GM12878 (cell line): Measurements from ENCODE around the gene ATXN3. TPM values are rescaled to one million over a fixed set of nuclear protein-coding genes. Genes with fewer than 3 reads are reported as not detected.
A peak's percentile ranks its signal among the peaks of the same experiment; 100 is the strongest.

ENCODE experiments used
- BCL11A ChIP-seq: IDR thresholded peaks from 2 replicates; pipeline ENCODE4 v1.6.1; 2011; ENCODE audit warnings: low read depth, low read length
- CBX5 ChIP-seq: sonication (generic); IDR thresholded peaks from 2 replicates; pipeline ENCODE4 v1.6.1; 2016; ENCODE audit warnings: low read depth, moderate library complexity, mild to moderate bottlenecking, inconsistent platforms
- CHD2 ChIP-seq: IDR thresholded peaks from 2 replicates; pipeline ENCODE4 v1.6.1; 2011; ENCODE audit warnings: low read depth, low read length, improper control_type of control experiment, borderline replicate concordance
- CREB1 ChIP-seq: IDR thresholded peaks from 2 replicates; pipeline ENCODE4 v1.6.1; 2012; ENCODE audit warnings: low read depth, mild to moderate bottlenecking, inconsistent platforms
- E2F8 ChIP-seq: fragments of 450-650 bp; IDR thresholded peaks from 2 replicates; pipeline ENCODE4 v1.6.1; 2018; ENCODE audit warnings: mild to moderate bottlenecking, low read depth, moderate library complexity; ENCODE audit not compliant: partially characterized antibody
- ESRRA ChIP-seq: IDR thresholded peaks from 2 replicates; pipeline ENCODE4 v1.6.1; 2012; ENCODE audit warnings: mild to moderate bottlenecking, low read length, improper control_type of control experiment
- IRF4 ChIP-seq: IDR thresholded peaks from 2 replicates; pipeline ENCODE4 v1.6.1; 2011; ENCODE audit warnings: low read depth, low read length
- JUNB ChIP-seq: IDR thresholded peaks from 2 replicates; pipeline ENCODE4 v1.6.1; 2016; ENCODE audit warnings: antibody characterized with exemption, mild to moderate bottlenecking
- MAX ChIP-seq: IDR thresholded peaks from 2 replicates; pipeline ENCODE4 v1.6.1; 2012; ENCODE audit warnings: low read depth, low read length, improper control_type of control experiment
- MEF2A ChIP-seq: IDR thresholded peaks from 2 replicates; pipeline ENCODE4 v1.6.1; 2011; ENCODE audit warnings: low read depth, mild to moderate bottlenecking, low read length, moderate library complexity; ENCODE audit not compliant: insufficient read depth
- MEF2B ChIP-seq: fragments of 450-650 bp; IDR thresholded peaks from 2 replicates; pipeline ENCODE4 v1.6.1; 2018; ENCODE audit warnings: mild to moderate bottlenecking, moderate library complexity; ENCODE audit not compliant: partially characterized antibody, poor library complexity, severe bottlenecking
- NFYA ChIP-seq: IDR thresholded peaks from 2 replicates; pipeline ENCODE4 v1.6.1; 2011; ENCODE audit warnings: low read depth, mild to moderate bottlenecking, low read length, improper control_type of control experiment, borderline replicate concordance
- NR2C1 ChIP-seq: fragments of 450-650 bp; IDR thresholded peaks from 2 replicates; pipeline ENCODE4 v1.6.1; 2017; ENCODE audit warnings: antibody characterized with exemption, mild to moderate bottlenecking, moderate library complexity
- PAX5 ChIP-seq: IDR thresholded peaks from 2 replicates; pipeline ENCODE4 v1.6.1; 2011; ENCODE audit warnings: low read depth, low read length, borderline replicate concordance
- PKNOX1 ChIP-seq: fragments of 450-650 bp; IDR thresholded peaks from 2 replicates; pipeline ENCODE4 v1.6.1; 2016; ENCODE audit warnings: mild to moderate bottlenecking
- RBBP5 ChIP-seq: fragments of 200-600 bp; sonication (generic); conservative IDR thresholded peaks from 2 replicates; pipeline ENCODE4 v1.6.1; 2016
- SMAD5 ChIP-seq: IDR thresholded peaks from 2 replicates; pipeline ENCODE4 v1.6.1; 2016; ENCODE audit warnings: antibody characterized with exemption, low read depth
- SMARCA5 ChIP-seq: fragments of 450-650 bp; IDR thresholded peaks from 2 replicates; pipeline ENCODE4 v1.6.1; 2017; ENCODE audit warnings: mild to moderate bottlenecking
- SPI1 ChIP-seq: IDR thresholded peaks from 2 replicates; pipeline ENCODE4 v1.6.1; 2011; ENCODE audit warnings: low read depth, mild to moderate bottlenecking, low read length, moderate library complexity, borderline replicate concordance; ENCODE audit not compliant: insufficient read depth
- STAT3 ChIP-seq: IDR thresholded peaks from 2 replicates; pipeline ENCODE4 v1.6.1; 2011; ENCODE audit warnings: low read depth, low read length, improper control_type of control experiment
- SUPT20H ChIP-seq: IDR thresholded peaks from 2 replicates; pipeline ENCODE4 v1.6.1; 2011; ENCODE audit warnings: low read depth, mild to moderate bottlenecking, low read length, moderate library complexity, borderline replicate concordance; ENCODE audit not compliant: control insufficient read depth
- TCF7 ChIP-seq: IDR thresholded peaks from 2 replicates; pipeline ENCODE4 v1.6.1; 2014; ENCODE audit warnings: antibody characterized with exemption, borderline replicate concordance
- ZNF207 ChIP-seq: fragments of 450-650 bp; IDR thresholded peaks from 2 replicates; pipeline ENCODE4 v1.6.1; 2014; ENCODE audit warnings: antibody characterized with exemption, mild to moderate bottlenecking, borderline replicate concordance
- ZNF384 ChIP-seq: IDR thresholded peaks from 2 replicates; pipeline ENCODE4 v1.6.1; 2012; ENCODE audit warnings: low read depth, mild to moderate bottlenecking, low read length, improper control_type of control experiment, borderline replicate concordance
- polyA plus RNA-seq, 11 experiments: library from polyadenylated mRNA; depleted of rRNA in 4 of 11; unstranded in 6 of 11; stranded (reverse) in 5 of 11; fragments of >200 nt; fragmentation: Nextera tagmentation in 4 of 11; fragmentation: Illumina TruSeq in 1 of 11; extraction: Ambion mirVana in 4 of 11; extraction: Trizol in 1 of 11; gene quantifications; 1 replicate in 1 of 11; 2 replicates in 10 of 11; pipeline versions ENCODE4 v1.2.1 to v1.2.3, GENCODE V29; 2011 to 2016; ENCODE audit warnings: inconsistent platforms in 2 of 11, missing spikeins in 2 of 11, low read depth in 1 of 11
- total RNA-seq, 4 experiments: library from RNA; depleted of rRNA in 3 of 4; stranded (reverse); fragments of >200 nt in 3 of 4; fragmentation: Illumina TruSeq in 1 of 4; extraction: Trizol in 1 of 4; gene quantifications; 2 replicates each; pipeline versions ENCODE4 v1.2.1 to v1.2.3, GENCODE V29; 2013 to 2021
- TF ChIP-seq, protein P1 (sequence below): fragments of 450-650 bp; IDR thresholded peaks from 2 replicates; pipeline ENCODE4 v1.6.1; 2018; ENCODE audit warnings: borderline replicate concordance, mild to moderate bottlenecking; ENCODE audit not compliant: partially characterized antibody

ATXN3 gene
- total and polyA plus RNA-seq, 10 of the 15 experiments (the other 5 are each of a cell fraction or from before 2014, with no cell fraction given), result 15.1 to 27.3 (median 19.2) TPM

DNA sequence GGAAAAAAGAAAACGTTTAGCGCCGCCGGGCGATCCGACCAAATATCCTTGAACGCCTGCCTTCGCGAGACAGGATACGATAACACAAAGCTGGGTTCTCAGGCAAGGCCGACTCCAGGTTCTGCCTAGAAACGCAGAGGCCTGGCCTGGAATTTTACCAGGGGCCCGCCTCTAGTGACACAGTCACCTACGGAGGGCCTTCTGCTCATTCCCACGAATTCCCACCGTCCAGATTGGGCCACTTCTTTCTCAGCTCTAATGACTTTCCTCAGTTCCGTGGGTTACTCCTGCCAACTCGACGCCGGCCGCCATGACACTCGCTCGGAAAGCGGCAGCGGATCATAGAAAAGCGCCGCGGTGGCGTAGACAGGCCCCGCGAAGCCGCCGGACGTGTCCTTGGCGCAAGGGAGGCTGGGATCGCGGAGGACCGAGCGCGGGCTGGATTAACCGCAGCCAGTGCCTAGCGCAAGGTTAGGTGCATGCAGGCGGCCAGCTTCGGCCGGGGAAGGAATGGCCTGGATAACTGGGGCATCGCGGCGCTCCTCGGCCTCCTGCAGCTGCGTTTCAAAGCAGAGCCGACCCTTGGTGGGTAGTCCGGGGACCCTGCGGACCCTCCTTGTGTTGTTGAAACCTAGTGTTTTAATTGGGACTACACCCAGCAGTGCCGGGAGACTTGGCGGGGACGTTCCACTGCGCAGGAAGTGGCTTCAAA, 66.5 kb downstream of the ATXN3 start, which contains the start of gene TRIP11 (continued):
- no peak; the same call in 1 of the 2 replicates for TF ChIP-seq MAX
- TF ChIP-seq NR2C1, result peak; percentile 47; the same call in 1 of the 2 replicates
- no peak for TF ChIP-seq BCL11A
- TF ChIP-seq TCF7, result no peak
- no peak for TF ChIP-seq SUPT20H
- peak; percentile 27 for TF ChIP-seq E2F8
- TF ChIP-seq SMARCA5, result peak; percentile 75; the same call in 1 of the 2 replicates
- peak; percentile 92 for TF ChIP-seq SMAD5
- TF ChIP-seq MEF2B, result peak; percentile 30
- TF ChIP-seq ESRRA, result peak; percentile 77; the same call in 1 of the 2 replicates
- peak; percentile 90; the same call in 1 of the 2 replicates for TF ChIP-seq ZNF207
- no peak for TF ChIP-seq JUNB
- no peak for TF ChIP-seq MEF2A
- TF ChIP-seq CHD2, result peak; percentile 65
- TF ChIP-seq CREB1, result peak; percentile 92
- no peak for TF ChIP-seq RBBP5
- 0 out of 2 replicates have a peak, but pooled peaks have one; percentile 20 for TF ChIP-seq IRF4
- TF ChIP-seq PKNOX1, result no peak
- no peak for TF ChIP-seq ZNF384
- TF ChIP-seq STAT3, result no peak
- TF ChIP-seq NFYA, result no peak
- TF ChIP-seq, protein P1, sequence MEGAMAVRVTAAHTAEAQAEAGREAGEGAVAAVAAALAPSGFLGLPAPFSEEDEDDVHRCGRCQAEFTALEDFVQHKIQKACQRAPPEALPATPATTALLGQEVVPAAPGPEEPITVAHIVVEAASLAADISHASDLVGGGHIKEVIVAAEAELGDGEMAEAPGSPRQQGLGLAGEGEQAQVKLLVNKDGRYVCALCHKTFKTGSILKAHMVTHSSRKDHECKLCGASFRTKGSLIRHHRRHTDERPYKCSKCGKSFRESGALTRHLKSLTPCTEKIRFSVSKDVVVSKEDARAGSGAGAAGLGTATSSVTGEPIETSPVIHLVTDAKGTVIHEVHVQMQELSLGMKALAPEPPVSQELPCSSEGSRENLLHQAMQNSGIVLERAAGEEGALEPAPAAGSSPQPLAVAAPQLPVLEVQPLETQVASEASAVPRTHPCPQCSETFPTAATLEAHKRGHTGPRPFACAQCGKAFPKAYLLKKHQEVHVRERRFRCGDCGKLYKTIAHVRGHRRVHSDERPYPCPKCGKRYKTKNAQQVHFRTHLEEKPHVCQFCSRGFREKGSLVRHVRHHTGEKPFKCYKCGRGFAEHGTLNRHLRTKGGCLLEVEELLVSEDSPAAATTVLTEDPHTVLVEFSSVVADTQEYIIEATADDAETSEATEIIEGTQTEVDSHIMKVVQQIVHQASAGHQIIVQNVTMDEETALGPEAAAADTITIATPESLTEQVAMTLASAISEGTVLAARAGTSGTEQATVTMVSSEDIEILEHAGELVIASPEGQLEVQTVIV, result peak; percentile 23
- peak; percentile 47; the same call in 1 of the 2 replicates for TF ChIP-seq CBX5
- TF ChIP-seq SPI1, result 0 out of 2 replicates have a peak, but pooled peaks have one; percentile 13
- peak; percentile 36; the same call in 1 of the 2 replicates for TF ChIP-seq PAX5
